IMR-90 (cell line): Measurements from ENCODE around the gene PRKCE. TPM values are rescaled to one million over a fixed set of nuclear protein-coding genes. Genes with fewer than 3 reads are reported as not detected.

Source experiments
- ATAC-seq: fragments of 200-7000 bp; cut with Tn5 transposase; 2 replicates; pipeline ENCODE4 v1.9.1; 2020; ENCODE audit warnings: low read depth, mild to moderate bottlenecking, moderate library complexity
- BruUV-seq: library from RNA; stranded (reverse); fragments of 400-500 nt; replicated peaks from 2 replicates; lab custom pipeline; 2021; lab: Mats Ljungman, UMichigan
- CTCF ChIA-PET: fragments of 300-600 bp; formaldehyde crosslinking; extraction: SDS; loops from one replicate; lab custom pipeline; 2021; ENCODE audit warnings: antibody characterized with exemption; lab: Yijun Ruan, JAX
- POLR2A ChIA-PET: fragments of 300-600 bp; sonication (Branson Sonifier 250); formaldehyde crosslinking; loops from one replicate; lab custom pipeline; 2022; ENCODE audit warnings: antibody characterized with exemption; ENCODE audit not compliant: unreplicated experiment; lab: Charles Lee
- DNase-seq: peaks from one replicate; pipeline ENCODE4 v3.0.0; 2013
- H2AFZ ChIP-seq: replicated peaks from 2 replicates; pipeline ENCODE3; 2013; ENCODE audit warnings: low read length, mild to moderate bottlenecking; ENCODE audit not compliant: poor library complexity
- H2AK5ac ChIP-seq: 2 replicates; pipeline ENCODE4 v1.6.1; 2013; ENCODE audit warnings: low read depth, low read length, inconsistent platforms
- H2AK9ac ChIP-seq: replicated peaks from 2 replicates; pipeline ENCODE3; 2013; ENCODE audit warnings: mild to moderate bottlenecking, low read depth, low read length, moderate library complexity; ENCODE audit not compliant: poor library complexity
- H2BK120ac ChIP-seq: 2 replicates; pipeline ENCODE4 v1.6.1; 2013; ENCODE audit warnings: low read depth, low read length, inconsistent platforms
- H2BK15ac ChIP-seq: 3 replicates; pipeline ENCODE4 v1.6.1; 2013; ENCODE audit warnings: low read depth, low read length, inconsistent platforms
- H2BK20ac ChIP-seq: 2 replicates; pipeline ENCODE4 v1.6.1; 2013; ENCODE audit warnings: low read depth, mild to moderate bottlenecking, inconsistent platforms, low read length, moderate library complexity
- H2BK5ac ChIP-seq: 2 replicates; pipeline ENCODE4 v1.6.1; 2013; ENCODE audit warnings: mild to moderate bottlenecking, low read depth, low read length, inconsistent platforms; ENCODE audit not compliant: poor library complexity, severe bottlenecking
- H3K14ac ChIP-seq: replicated peaks from 2 replicates; pipeline ENCODE4 v1.6.1; 2013; ENCODE audit warnings: low read depth, low read length, inconsistent platforms
- H3K18ac ChIP-seq: 2 replicates; pipeline ENCODE4 v1.6.1; 2013; ENCODE audit warnings: low read depth, low read length, control low read depth
- H3K23ac ChIP-seq: 2 replicates; pipeline ENCODE4 v1.6.1; 2013; ENCODE audit warnings: low read depth, low read length, inconsistent platforms
- H3K27ac ChIP-seq: 2 replicates; pipeline ENCODE4 v1.5.1; 2013; ENCODE audit warnings: mild to moderate bottlenecking, control low read depth, low read length; ENCODE audit not compliant: insufficient read depth
- H3K27me3 ChIP-seq: 2 replicates; pipeline ENCODE4 v1.6.1; 2013; ENCODE audit warnings: low read length; ENCODE audit not compliant: control insufficient read depth, insufficient read depth
- H3K36me3 ChIP-seq: 2 replicates; pipeline ENCODE4 v1.6.1; 2013; ENCODE audit warnings: low read length, mixed read lengths; ENCODE audit not compliant: control insufficient read depth, insufficient read depth
- H3K4ac ChIP-seq: 2 replicates; pipeline ENCODE4 v1.6.1; 2013; ENCODE audit warnings: low read depth, low read length, inconsistent platforms
- H3K4me1 ChIP-seq: 2 replicates; pipeline ENCODE4 v1.6.1; 2013; ENCODE audit warnings: low read length, mixed read lengths; ENCODE audit not compliant: control insufficient read depth, insufficient read depth
- H3K4me2 ChIP-seq: 2 replicates; pipeline ENCODE4 v1.6.1; 2013; ENCODE audit warnings: low read depth, mild to moderate bottlenecking, control low read depth, low read length, moderate library complexity
- H3K4me3 ChIP-seq: 2 replicates; pipeline ENCODE4 v1.5.1; 2013; ENCODE audit warnings: low read depth, mild to moderate bottlenecking, control low read depth, low read length, moderate library complexity; ENCODE audit not compliant: insufficient read depth
- H3K56ac ChIP-seq: 2 replicates; pipeline ENCODE4 v1.6.1; 2013; ENCODE audit warnings: low read length, inconsistent platforms; ENCODE audit not compliant: insufficient read depth; ENCODE audit errors: extremely low read depth
- H3K79me1 ChIP-seq, 2 experiments: 2 replicates each; pipeline ENCODE4 v1.6.1; 2013; ENCODE audit warnings: low read length in 2 of 2, inconsistent platforms in 1 of 2, low read depth in 1 of 2
- H3K9ac ChIP-seq: 2 replicates; pipeline ENCODE4 v1.6.1; 2013; ENCODE audit warnings: low read depth, low read length, control low read depth
- H3K9me1 ChIP-seq: 2 replicates; pipeline ENCODE4 v1.6.1; 2013; ENCODE audit warnings: low read length, inconsistent platforms; ENCODE audit not compliant: insufficient read depth
- H3K9me3 ChIP-seq: 2 replicates; pipeline ENCODE4 v1.6.1; 2013; ENCODE audit warnings: low read length; ENCODE audit not compliant: control insufficient read depth, insufficient read depth
- H4K20me1 ChIP-seq: 2 replicates; pipeline ENCODE4 v1.6.1; 2013; ENCODE audit warnings: low read length, inconsistent platforms; ENCODE audit not compliant: insufficient read depth
- H4K5ac ChIP-seq: 2 replicates; pipeline ENCODE4 v1.6.1; 2013; ENCODE audit warnings: mild to moderate bottlenecking, low read depth, low read length, control low read depth
- H4K8ac ChIP-seq, 2 experiments: 2 replicates each; pipeline ENCODE4 v1.6.1; 2013; ENCODE audit warnings: low read depth in 2 of 2, low read length in 2 of 2, control low read depth in 1 of 2, inconsistent platforms in 1 of 2
- H4K91ac ChIP-seq: 2 replicates; pipeline ENCODE4 v1.6.1; 2013; ENCODE audit warnings: low read depth, low read length, inconsistent platforms; ENCODE audit not compliant: insufficient read depth
- BHLHE40 ChIP-seq: fragments of 150-350 bp; IDR thresholded peaks from 2 replicates; pipeline ENCODE4 v1.6.1; 2016; ENCODE audit warnings: mild to moderate bottlenecking, low read depth, low read length
- FOS ChIP-seq: fragments of 150-350 bp; IDR thresholded peaks from 2 replicates; pipeline ENCODE4 v1.6.1; 2016; ENCODE audit warnings: low read depth, low read length
- MAFK ChIP-seq: IDR thresholded peaks from 2 replicates; pipeline ENCODE4 v1.6.1; 2012; ENCODE audit warnings: low read depth, low read length, improper control_type of control experiment
- MXI1 ChIP-seq: IDR thresholded peaks from 2 replicates; pipeline ENCODE4 v1.6.1; 2012; ENCODE audit warnings: low read depth, mild to moderate bottlenecking, low read length, moderate library complexity, borderline replicate concordance
- RFX5 ChIP-seq: IDR thresholded peaks from 2 replicates; pipeline ENCODE4 v1.8.0; 2012; ENCODE audit warnings: low read depth, mild to moderate bottlenecking, low read length, moderate library complexity
- USF2 ChIP-seq: fragments of 150-350 bp; IDR thresholded peaks from 2 replicates; pipeline ENCODE4 v1.6.1; 2017; ENCODE audit warnings: mild to moderate bottlenecking, antibody characterized with exemption, low read length, low read depth
- WGBS, 2 experiments: methylation state at CpG; one replicate each; pipeline versions ENCODE4 v1.1.5 to v1.1.7; 2013; ENCODE audit warnings: missing lambda C conversion rate in 2 of 2; ENCODE audit not compliant: insufficient read length in 1 of 2; ENCODE audit errors: extremely low coverage in 2 of 2; 5-methylcytosine and 5-hydroxymethylcytosine counted together
- dilution Hi-C: fragments of 300-500 bp; cut with HindIII; formaldehyde crosslinking; loops from one replicate; pipeline ENCODE4 v1.14.3; 2018; ENCODE audit warnings: low sequenced_read_pairs; ENCODE audit not compliant: unreplicated experiment
- in situ Hi-C: fragments of 300-500 bp; cut with MboI; formaldehyde crosslinking; loops from 3 replicates; pipeline ENCODE4 v1.14.3; 2019; ENCODE audit warnings: low sequenced_read_pairs, inconsistent platforms, mixed read lengths
- intact Hi-C: fragments of 100-400 bp; cut with micrococcal nuclease; formaldehyde crosslinking; loops from 2 replicates; pipeline ENCODE4 v1.10.0; 2022
- polyA plus RNA-seq, 3 experiments: library from polyadenylated mRNA; depleted of rRNA; stranded (reverse); fragments of >200 nt; gene quantifications; 2 replicates each; pipeline ENCODE4 v1.2.3, GENCODE V29; 2012; ENCODE audit warnings: low replicate concordance in 1 of 3
- total RNA-seq: library from RNA; depleted of rRNA; stranded (reverse); fragments of >200 nt; gene quantifications from 2 replicates; pipeline ENCODE4 v1.2.3, GENCODE V29; 2012
- TF ChIP-seq, protein P1 (sequence below): fragments of 150-350 bp; IDR thresholded peaks from 2 replicates; pipeline ENCODE4 v1.6.1; 2016; ENCODE audit warnings: low read depth, mild to moderate bottlenecking, low read length, moderate library complexity, borderline replicate concordance

PRKCE gene
- total and polyA plus RNA-seq, 2 of the 4 experiments (the other 2 are of a cell fraction), result 8.1 to 32.4 TPM

- Histone ChIP-seq H2BK120ac (no peak overlapping the region), H2AK5ac (no peak overlapping the region), H2BK5ac (no peak overlapping the region), H4K5ac (no peak overlapping the region), H3K23ac (no peak overlapping the region), H3K79me1 (peaks cover 4 to 8% of the 10 kb centered on the region in 2 experiments; a peak in 2 of 4 replicates), H4K91ac (no peak overlapping the region), H3K27ac (no peak overlapping the region), H2AK9ac (no peak overlapping the region), H2BK20ac (no peak overlapping the region), H3K14ac (no peak overlapping the region), H3K4ac (no peak overlapping the region), H4K8ac (no peak overlapping the region), H3K9me3 (peaks cover 3% of the 10 kb centered on the region), H3K4me2 (no peak overlapping the region), H3K36me3 (no peaks in the 10 kb centered on the region), H3K18ac (no peak overlapping the region), H4K20me1 (peaks cover 3% of the 10 kb centered on the region; the same call in 1 of the 2 replicates), H3K9me1 (no peaks in the 10 kb centered on the region; the same call in 1 of the 2 replicates), H3K27me3 (no peaks in the 10 kb centered on the region), H3K4me1 (peaks cover 4% of the 10 kb centered on the region), H3K56ac (no peak overlapping the region), H2AFZ (no peak overlapping the region), H2BK15ac (no peak overlapping the region), H3K4me3 (no peak overlapping the region), H3K9ac (no peak overlapping the region)
- DNase-seq (peak; percentile 63), ATAC-seq (peak; percentile 35)
- POLR2A ChIA-PET, result no interaction called here
- in situ Hi-C loops (no loop called here), dilution Hi-C loops (no loop called here), intact Hi-C loops (no loop called here)
- CTCF ChIA-PET, result no interaction called here
- 80% methylated on average over 5 of the region's 10 CpGs; no CpG with 5 or more reads in 1 of the 2 experiments for WGBS, 2 experiments
- BruUV-seq, result no TSS peak
- TF ChIP-seq, protein P1, sequence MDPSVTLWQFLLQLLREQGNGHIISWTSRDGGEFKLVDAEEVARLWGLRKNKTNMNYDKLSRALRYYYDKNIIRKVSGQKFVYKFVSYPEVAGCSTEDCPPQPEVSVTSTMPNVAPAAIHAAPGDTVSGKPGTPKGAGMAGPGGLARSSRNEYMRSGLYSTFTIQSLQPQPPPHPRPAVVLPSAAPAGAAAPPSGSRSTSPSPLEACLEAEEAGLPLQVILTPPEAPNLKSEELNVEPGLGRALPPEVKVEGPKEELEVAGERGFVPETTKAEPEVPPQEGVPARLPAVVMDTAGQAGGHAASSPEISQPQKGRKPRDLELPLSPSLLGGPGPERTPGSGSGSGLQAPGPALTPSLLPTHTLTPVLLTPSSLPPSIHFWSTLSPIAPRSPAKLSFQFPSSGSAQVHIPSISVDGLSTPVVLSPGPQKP, result no peak
- TF ChIP-seq RFX5 (no peak), BHLHE40 (peak; percentile 92), MXI1 (no peak), FOS (no peak), USF2 (peak; percentile 36; the same call in 1 of the 2 replicates), MAFK (no peak)
Measured at GRCh38 chr2:45826884-45827635, 175.6 kb downstream of the PRKCE start.
